Right lobe of liver (tissue), 6 donors: ENCODE results near the gene PDGFB. TPM values are rescaled to one million over a fixed set of nuclear protein-coding genes. Genes with fewer than 3 reads are reported as not detected.

Experiments
- ATAC-seq, 4 donors: fragments of 200-7000 bp; cut with Tn5 transposase; one replicate each; pipeline ENCODE4 v1.9.1; 2020; ENCODE audit warnings: mild to moderate bottlenecking in 4 of 4, moderate library complexity in 4 of 4
- DNase-seq, 3 donors: peaks; one replicate each; pipeline ENCODE4 v3.0.0-alpha.2; 2020
- H3K27ac ChIP-seq, 3 donors: fragments of 200-600 bp; one replicate each; pipeline ENCODE4 v1.8.0; 2022
- H3K27me3 ChIP-seq, 2 donors: fragments of 200-600 bp; one replicate each; pipeline ENCODE4 v1.8.0; 2022
- H3K36me3 ChIP-seq, 4 donors: fragments of 200-600 bp; sonication (generic) in 1 of 4; one replicate each; pipeline versions ENCODE4 v1.5.1 to v1.8.0; 2017 to 2022; ENCODE audit warnings: control low read depth in 1 of 4
- H3K4me1 ChIP-seq, 4 donors: fragments of 200-600 bp; sonication (generic) in 1 of 4; one replicate each; pipeline versions ENCODE4 v1.5.1 to v1.8.0; 2017 to 2022; ENCODE audit warnings: control low read depth in 1 of 4
- H3K4me3 ChIP-seq, 3 donors: fragments of 200-600 bp; one replicate each; pipeline ENCODE4 v1.8.0; 2022
- H3K9me3 ChIP-seq, 4 donors: fragments of 200-600 bp; sonication (generic) in 1 of 4; one replicate each; pipeline versions ENCODE4 v1.5.1 to v1.8.0; 2017 to 2022; ENCODE audit warnings: control low read depth in 1 of 4
- POLR2A ChIP-seq: fragments of 450-650 bp; IDR thresholded peaks from one replicate; pipeline ENCODE4 v1.6.1; 2017; ENCODE audit warnings: antibody characterized with exemption, mild to moderate bottlenecking
- WGBS: methylation state at CpG from one replicate; pipeline ENCODE4 v1.1.6; 2018; ENCODE audit warnings: low coverage, low lambda C conversion rate; ENCODE audit not compliant: insufficient coverage; ENCODE audit errors: missing lambda C conversion rate; 5-methylcytosine and 5-hydroxymethylcytosine counted together
- intact Hi-C, 2 donors: fragments of 100-400 bp; cut with DNase I; formaldehyde crosslinking; loops; one replicate each; pipeline versions ENCODE4 v1.11.2 to v1.14.1; 2022
- total RNA-seq, 6 experiments: library from RNA; depleted of rRNA in 2 of 6; stranded (reverse); fragments of >200 nt in 2 of 6; fragmentation: NEBNext Ultra II Directional in 3 of 6; extraction: Animal tissue kit (Norgen Biotek cat#: 25700) in 3 of 6; gene quantifications; one replicate each; pipeline versions ENCODE4 v1.1.0 to v1.2.4, GENCODE V29; 2016 to 2023
- TF ChIP-seq, protein P1 (sequence below), 4 donors: fragments of 200-600 bp in 3 of 4; fragments of 450-650 bp in 1 of 4; IDR thresholded peaks; one replicate each; pipeline versions ENCODE4 v1.5.1 to v1.8.0; 2016 to 2022; ENCODE audit warnings: antibody characterized with exemption in 4 of 4, mild to moderate bottlenecking in 2 of 4
- donor health status: DM: no; HTN: yes; CAD: no.
- donor health status: DM: no; HTN: no; CAD: no.
- donor health status: DM: no; HTN: no; CAD: no.
- donor health status: DM: no; HTN: yes; CAD: no.
- donor health status: DM: no; HTN: yes; CAD: no.

The PDGFB gene
- total RNA-seq, 6 experiments from 2014 or later: 0.90 to 10.2 (median 3.3) TPM

DNA sequence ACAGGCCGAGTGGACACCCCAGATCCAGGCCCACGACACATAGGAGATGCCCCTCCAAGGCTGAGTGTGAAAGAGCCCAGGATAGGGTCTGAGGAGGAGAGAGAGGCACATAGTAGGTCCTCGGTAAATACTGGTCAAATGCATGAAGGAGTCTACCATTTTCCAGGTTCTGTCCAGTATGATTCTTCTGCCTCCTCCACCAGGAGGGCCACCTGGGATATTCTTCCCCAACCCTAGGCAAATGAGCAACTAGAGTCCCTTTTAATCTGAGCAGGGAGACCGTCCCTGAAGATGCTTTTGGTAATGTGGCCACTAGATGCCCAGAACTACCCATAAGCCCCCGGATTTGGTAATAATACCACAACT lies 6.7 kb downstream of the PDGFB start:
- H3K36me3 ChIP-seq: no peaks in the 10 kb centered on the region
- 79% methylated on average over 3 of the region's 5 CpGs for WGBS
- H3K27me3 ChIP-seq: no peaks in the 10 kb centered on the region
- H3K9me3 ChIP-seq: no peaks in the 10 kb centered on the region
- no peak overlapping the region for H3K4me3 ChIP-seq
- TF ChIP-seq POLR2A: no peak
- TF ChIP-seq, protein P1, sequence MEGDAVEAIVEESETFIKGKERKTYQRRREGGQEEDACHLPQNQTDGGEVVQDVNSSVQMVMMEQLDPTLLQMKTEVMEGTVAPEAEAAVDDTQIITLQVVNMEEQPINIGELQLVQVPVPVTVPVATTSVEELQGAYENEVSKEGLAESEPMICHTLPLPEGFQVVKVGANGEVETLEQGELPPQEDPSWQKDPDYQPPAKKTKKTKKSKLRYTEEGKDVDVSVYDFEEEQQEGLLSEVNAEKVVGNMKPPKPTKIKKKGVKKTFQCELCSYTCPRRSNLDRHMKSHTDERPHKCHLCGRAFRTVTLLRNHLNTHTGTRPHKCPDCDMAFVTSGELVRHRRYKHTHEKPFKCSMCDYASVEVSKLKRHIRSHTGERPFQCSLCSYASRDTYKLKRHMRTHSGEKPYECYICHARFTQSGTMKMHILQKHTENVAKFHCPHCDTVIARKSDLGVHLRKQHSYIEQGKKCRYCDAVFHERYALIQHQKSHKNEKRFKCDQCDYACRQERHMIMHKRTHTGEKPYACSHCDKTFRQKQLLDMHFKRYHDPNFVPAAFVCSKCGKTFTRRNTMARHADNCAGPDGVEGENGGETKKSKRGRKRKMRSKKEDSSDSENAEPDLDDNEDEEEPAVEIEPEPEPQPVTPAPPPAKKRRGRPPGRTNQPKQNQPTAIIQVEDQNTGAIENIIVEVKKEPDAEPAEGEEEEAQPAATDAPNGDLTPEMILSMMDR (IDR thresholded peaks at IDR 0.05): no peak
- no peak overlapping the region for H3K27ac ChIP-seq
- intact Hi-C loops: no loop called here
- ATAC-seq (no peak), DNase-seq (no peak)
- H3K4me1 ChIP-seq: peaks cover 0 to 21% (median 7%) of the 10 kb centered on the region in 4 donors

DNA sequence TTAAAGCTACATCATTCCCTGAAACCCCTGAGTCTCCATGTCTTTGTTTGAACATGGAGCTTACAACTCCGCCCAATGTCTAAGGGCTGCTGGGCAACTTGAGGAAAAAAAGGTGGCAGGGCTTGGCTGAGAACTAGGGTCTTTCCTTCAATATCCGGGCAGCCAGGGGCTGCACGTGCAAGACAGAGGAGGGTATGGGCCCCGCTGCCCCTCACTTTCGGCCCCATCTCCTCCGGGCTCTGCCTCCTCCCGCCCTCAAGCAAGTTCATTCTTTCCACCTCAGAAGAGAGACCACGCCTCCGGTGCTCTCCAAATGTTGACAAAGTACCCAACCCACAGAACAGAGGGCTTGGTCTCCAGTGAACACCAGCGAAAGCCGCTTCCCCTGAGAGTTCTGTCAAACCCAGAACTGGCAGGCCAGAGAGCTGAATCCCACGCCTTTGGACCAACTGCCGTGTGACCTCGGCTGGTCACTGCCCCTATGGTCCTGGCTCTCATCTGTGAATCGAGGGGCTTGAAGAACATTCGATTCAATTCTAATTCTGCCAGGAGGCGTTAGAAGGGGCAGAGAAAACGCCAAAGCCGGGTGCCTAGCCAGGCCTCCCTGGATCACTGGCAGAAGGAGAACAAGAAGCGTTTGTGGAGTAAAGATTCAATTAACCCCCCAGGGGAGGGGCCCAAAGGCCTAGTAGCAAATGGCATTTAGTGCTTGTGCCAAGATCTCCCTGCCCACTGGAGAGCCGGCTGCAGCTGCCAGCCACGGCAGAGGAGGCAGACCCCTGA lies 7.3 kb downstream of the PDGFB start:
- intact Hi-C loops: no loop called here
- no peaks in the 10 kb centered on the region for H3K9me3 ChIP-seq
- H3K36me3 ChIP-seq: no peaks in the 10 kb centered on the region
- H3K27ac ChIP-seq: no peak overlapping the region
- TF ChIP-seq, protein P1 (IDR thresholded peaks at IDR 0.05): no peak
- TF ChIP-seq POLR2A: no peak
- ATAC-seq (no peak), DNase-seq (no peak)
- WGBS: 80% methylated on average over 5 of the region's 22 CpGs
- no peaks in the 10 kb centered on the region for H3K27me3 ChIP-seq
- no peak overlapping the region for H3K4me3 ChIP-seq
- peaks cover 0 to 21% (median 4%) of the 10 kb centered on the region in 4 donors for H3K4me1 ChIP-seq

- H3K9me3 ChIP-seq: no peaks in the 10 kb centered on the region
- TF ChIP-seq, protein P1 (IDR thresholded peaks at IDR 0.05): no peak
- no peak for TF ChIP-seq POLR2A
- no peak for ATAC-seq
- peak overlapping the region in 1 of 3 donors; percentile 70 for H3K27ac ChIP-seq
- peaks cover 0 to 21% (median 4%) of the 10 kb centered on the region in 4 donors for H3K4me1 ChIP-seq
- H3K4me3 ChIP-seq: no peak overlapping the region
- intact Hi-C loops: no loop called here
- no peaks in the 10 kb centered on the region for H3K36me3 ChIP-seq
- H3K27me3 ChIP-seq: no peaks in the 10 kb centered on the region
- no peak for DNase-seq
- 48% methylated on average over 15 of the region's 37 CpGs for WGBS
These were observed 8.2 kb downstream of the PDGFB start for GRCh38 chr22:39236321-39237317.

DNA sequence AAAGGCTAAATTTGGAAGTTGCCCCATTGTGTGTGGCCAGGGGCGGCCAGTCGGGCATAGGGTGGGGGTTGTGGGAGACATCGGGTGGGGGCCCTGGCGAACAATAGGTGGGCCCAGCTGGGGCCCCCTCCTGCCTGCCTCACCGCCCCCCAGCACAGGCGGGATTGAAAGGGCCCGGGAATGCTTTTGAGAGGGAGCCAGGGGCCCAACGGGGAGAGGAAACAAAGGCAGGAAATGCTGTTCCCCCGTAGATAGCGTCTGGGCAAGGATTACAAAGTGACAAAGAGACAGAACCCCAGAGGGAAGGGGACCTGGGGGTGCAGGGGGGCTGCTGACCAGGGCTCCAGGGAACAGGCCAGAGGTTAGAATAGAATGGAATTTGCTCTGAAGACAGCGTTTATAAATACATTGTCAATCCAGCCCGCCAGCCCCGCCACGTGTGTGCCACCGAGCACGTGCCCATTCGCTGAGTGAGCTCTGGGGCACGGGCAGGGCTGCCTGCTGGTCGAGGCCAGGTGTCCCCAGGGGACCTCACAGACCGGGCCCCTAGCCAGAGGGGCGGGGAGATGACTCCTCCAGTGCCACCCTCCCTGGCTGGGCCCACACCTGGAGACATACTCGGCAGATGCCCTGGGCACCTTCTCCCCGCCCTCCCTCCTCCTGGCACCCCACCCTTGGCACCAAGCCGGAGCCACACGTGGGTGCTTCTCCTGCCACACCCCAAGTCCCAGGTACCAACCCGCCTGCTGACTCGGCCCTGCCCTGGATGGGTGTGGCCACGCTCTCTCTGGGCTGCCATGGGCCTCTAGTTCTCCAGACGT lies 9.7 kb downstream of the PDGFB start:
- TF ChIP-seq, protein P1 (IDR thresholded peaks at IDR 0.05): no peak
- no peak for TF ChIP-seq POLR2A
- peak; percentile 10 to 61 (median 44) for ATAC-seq
- no peaks in the 10 kb centered on the region for H3K9me3 ChIP-seq
- H3K27me3 ChIP-seq: no peaks in the 10 kb centered on the region
- H3K36me3 ChIP-seq: no peaks in the 10 kb centered on the region
- 50% methylated on average over 4 of the region's 29 CpGs for WGBS
- DNase-seq: peak in 2 of 3 donors; percentile 70 to 72
- intact Hi-C loops: no loop called here
- H3K4me3 ChIP-seq: no peak overlapping the region
- peak overlapping the region in 2 of 3 donors; percentile 19 to 70 for H3K27ac ChIP-seq
- peaks cover 0 to 21% (median 3%) of the 10 kb centered on the region in 4 donors for H3K4me1 ChIP-seq
